Tibial nerve (tissue), 4 donors: Measurements from ENCODE around the gene DAPK1. TPM values are rescaled to one million over a fixed set of nuclear protein-coding genes. Genes with fewer than 3 reads are reported as not detected.

Experiments
- DNase-seq, 2 donors: peaks; one replicate each; pipeline ENCODE4 v3.0.0-alpha.2; 2019; ENCODE audit warnings: low spot score in 2 of 2
- H3K27ac ChIP-seq, 4 donors: fragments of 200-600 bp; sonication (generic) in 3 of 4; one replicate each; pipeline ENCODE4 v1.5.1; 2017 to 2019; ENCODE audit warnings: mild to moderate bottlenecking in 1 of 4
- H3K27me3 ChIP-seq, 2 donors: fragments of 200-600 bp; sonication (generic) in 1 of 2; one replicate each; pipeline versions ENCODE4 v1.5.1 to v1.6.0; 2017 to 2019
- H3K36me3 ChIP-seq, 3 donors: fragments of 200-600 bp; sonication (generic); one replicate each; pipeline ENCODE4 v1.5.1; 2018 to 2019
- H3K4me1 ChIP-seq, 4 donors: fragments of 200-600 bp; sonication (generic) in 3 of 4; one replicate each; pipeline ENCODE4 v1.5.1; 2017 to 2019
- H3K4me3 ChIP-seq, 4 donors: fragments of 200-600 bp; sonication (generic) in 3 of 4; one replicate each; pipeline ENCODE4 v1.5.1; 2017 to 2019; ENCODE audit warnings: mild to moderate bottlenecking in 1 of 4, moderate library complexity in 1 of 4
- H3K9me3 ChIP-seq, 4 donors: fragments of 200-600 bp; sonication (generic) in 3 of 4; one replicate each; pipeline ENCODE4 v1.5.1; 2017 to 2019
- EP300 ChIP-seq, 2 donors: sonication (generic); formaldehyde crosslinking; IDR thresholded peaks; one replicate each; pipeline ENCODE4 v1.6.1; 2017; ENCODE audit warnings: antibody characterized with exemption in 2 of 2, mild to moderate bottlenecking in 1 of 2
- POLR2A ChIP-seq, 2 donors: fragments of 450-650 bp; IDR thresholded peaks; one replicate each; pipeline ENCODE4 v1.6.1; 2017; ENCODE audit warnings: antibody characterized with exemption in 2 of 2, mild to moderate bottlenecking in 2 of 2, moderate library complexity in 2 of 2
- WGBS, 2 donors: methylation state at CpG; one replicate each; pipeline ENCODE4 v1.1.5; 2018; 5-methylcytosine and 5-hydroxymethylcytosine counted together
- total RNA-seq, 4 donors: library from RNA; depleted of rRNA; stranded (reverse); fragments of >200 nt; gene quantifications; one replicate each; pipeline ENCODE4 v1.1.0, GENCODE V29; 2016
- TF ChIP-seq, protein P1 (sequence below), 5 experiments: fragments of 200-600 bp in 3 of 5; fragments of 450-650 bp in 2 of 5; sonication (generic) in 3 of 5; IDR thresholded peaks; one replicate each; pipeline ENCODE4 v1.5.1; 2016 to 2019; ENCODE audit warnings: antibody characterized with exemption in 5 of 5, mild to moderate bottlenecking in 3 of 5, moderate library complexity in 2 of 5

DAPK1 gene
- total RNA-seq, 4 donors from 2014 or later: 58.8 to 97.3 (median 64.2) TPM

DNA sequence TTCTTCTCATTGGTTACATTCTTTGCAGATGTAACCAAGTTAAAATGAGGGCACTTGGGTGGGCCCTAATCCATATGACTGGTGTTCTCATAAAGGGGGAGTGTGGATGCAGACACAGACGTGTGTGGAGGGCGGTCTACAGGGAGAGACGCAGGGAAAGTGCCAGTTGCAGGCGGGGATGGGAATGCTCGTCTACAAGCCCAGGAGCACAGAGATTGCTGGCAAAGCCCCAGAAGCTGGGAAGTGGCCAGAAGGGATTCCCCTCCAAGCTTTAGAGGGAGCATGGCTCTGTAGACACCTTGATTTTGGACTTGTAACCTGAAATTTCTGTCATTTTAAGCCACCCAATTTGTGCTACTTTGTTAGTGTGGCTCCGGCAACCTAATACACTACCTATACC lies 131.4 kb downstream of the DAPK1 start:
- 73 to 87% methylated on average over 6 of the region's 6 CpGs for WGBS, 2 donors
- H3K27me3 ChIP-seq: no peaks in the 10 kb centered on the region
- H3K4me1 ChIP-seq: no peaks in the 10 kb centered on the region
- TF ChIP-seq EP300 (IDR thresholded peaks at IDR 0.05) (no peak), POLR2A (IDR thresholded peaks at IDR 0.05) (no peak)
- TF ChIP-seq, protein P1, sequence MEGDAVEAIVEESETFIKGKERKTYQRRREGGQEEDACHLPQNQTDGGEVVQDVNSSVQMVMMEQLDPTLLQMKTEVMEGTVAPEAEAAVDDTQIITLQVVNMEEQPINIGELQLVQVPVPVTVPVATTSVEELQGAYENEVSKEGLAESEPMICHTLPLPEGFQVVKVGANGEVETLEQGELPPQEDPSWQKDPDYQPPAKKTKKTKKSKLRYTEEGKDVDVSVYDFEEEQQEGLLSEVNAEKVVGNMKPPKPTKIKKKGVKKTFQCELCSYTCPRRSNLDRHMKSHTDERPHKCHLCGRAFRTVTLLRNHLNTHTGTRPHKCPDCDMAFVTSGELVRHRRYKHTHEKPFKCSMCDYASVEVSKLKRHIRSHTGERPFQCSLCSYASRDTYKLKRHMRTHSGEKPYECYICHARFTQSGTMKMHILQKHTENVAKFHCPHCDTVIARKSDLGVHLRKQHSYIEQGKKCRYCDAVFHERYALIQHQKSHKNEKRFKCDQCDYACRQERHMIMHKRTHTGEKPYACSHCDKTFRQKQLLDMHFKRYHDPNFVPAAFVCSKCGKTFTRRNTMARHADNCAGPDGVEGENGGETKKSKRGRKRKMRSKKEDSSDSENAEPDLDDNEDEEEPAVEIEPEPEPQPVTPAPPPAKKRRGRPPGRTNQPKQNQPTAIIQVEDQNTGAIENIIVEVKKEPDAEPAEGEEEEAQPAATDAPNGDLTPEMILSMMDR (IDR thresholded peaks at IDR 0.05): no peak
- no peak overlapping the region for H3K4me3 ChIP-seq
- H3K36me3 ChIP-seq: peaks cover 0 to 6% (median 0%) of the 10 kb centered on the region in 3 donors
- H3K27ac ChIP-seq: no peak overlapping the region
- H3K9me3 ChIP-seq: no peaks in the 10 kb centered on the region
- no peak for DNase-seq

DNA sequence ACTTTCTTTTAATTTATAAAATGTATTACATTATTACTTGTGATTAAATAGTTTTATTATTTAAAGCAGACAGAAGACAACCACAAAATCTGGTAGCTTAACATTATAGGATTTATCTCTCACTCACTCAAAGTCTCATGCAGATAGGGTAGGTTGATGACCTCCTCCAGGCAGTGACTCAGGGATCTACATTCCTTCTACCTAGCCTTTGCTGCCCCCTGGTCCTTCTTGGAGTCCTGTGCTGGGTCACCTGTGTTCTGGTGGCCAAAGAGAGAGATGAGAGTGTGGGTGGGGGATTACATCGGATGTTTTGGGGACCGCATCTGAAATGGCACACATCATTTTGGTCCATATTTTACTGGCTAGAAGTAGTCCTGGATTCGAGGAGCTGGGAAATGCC lies 132.6 kb downstream of the DAPK1 start:
- H3K36me3 ChIP-seq: no peaks in the 10 kb centered on the region
- 94 to 95% methylated on average over 3 of the region's 3 CpGs for WGBS, 2 donors

DNA sequence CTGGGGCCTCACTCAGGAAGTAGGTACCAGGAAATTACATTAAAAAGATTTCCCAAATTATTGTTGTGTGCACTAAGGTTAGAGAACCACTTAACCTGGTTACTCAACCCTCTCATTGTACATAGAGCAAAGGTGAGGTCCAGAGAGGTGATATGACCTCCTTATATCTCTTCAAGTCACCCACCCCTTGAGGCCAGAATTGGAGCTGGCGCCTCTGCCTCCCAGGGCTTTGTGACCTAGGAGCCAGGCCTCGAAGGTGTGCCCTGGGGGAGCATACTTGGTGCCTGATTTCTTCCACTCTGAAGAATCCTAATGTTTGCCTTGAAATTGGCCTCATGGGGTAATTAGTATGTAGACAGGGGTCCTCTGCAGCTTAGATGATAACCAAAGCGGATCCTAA lies 133.2 kb downstream of the DAPK1 start:
- Histone ChIP-seq H3K9me3 (no peaks in the 10 kb centered on the region), H3K27me3 (no peaks in the 10 kb centered on the region), H3K4me3 (no peak overlapping the region), H3K36me3 (no peaks in the 10 kb centered on the region), H3K4me1 (no peaks in the 10 kb centered on the region), H3K27ac (no peak overlapping the region)
- 89 to 92% methylated on average over 3 of the region's 3 CpGs for WGBS, 2 donors
- no peak for DNase-seq
- TF ChIP-seq POLR2A (IDR thresholded peaks at IDR 0.05) (no peak), EP300 (IDR thresholded peaks at IDR 0.05) (no peak)
- TF ChIP-seq, protein P1 (IDR thresholded peaks at IDR 0.05): no peak

More for the DNA sequence above, 132.6 kb downstream of the DAPK1 start:
- no peak for DNase-seq
- Histone ChIP-seq H3K4me3 (no peak overlapping the region), H3K27ac (no peak overlapping the region), H3K9me3 (no peaks in the 10 kb centered on the region), H3K27me3 (no peaks in the 10 kb centered on the region), H3K4me1 (no peaks in the 10 kb centered on the region)
- TF ChIP-seq, protein P1 (IDR thresholded peaks at IDR 0.05): no peak
- TF ChIP-seq EP300 (IDR thresholded peaks at IDR 0.05): no peak
- no peak for TF ChIP-seq POLR2A (IDR thresholded peaks at IDR 0.05)

DNA sequence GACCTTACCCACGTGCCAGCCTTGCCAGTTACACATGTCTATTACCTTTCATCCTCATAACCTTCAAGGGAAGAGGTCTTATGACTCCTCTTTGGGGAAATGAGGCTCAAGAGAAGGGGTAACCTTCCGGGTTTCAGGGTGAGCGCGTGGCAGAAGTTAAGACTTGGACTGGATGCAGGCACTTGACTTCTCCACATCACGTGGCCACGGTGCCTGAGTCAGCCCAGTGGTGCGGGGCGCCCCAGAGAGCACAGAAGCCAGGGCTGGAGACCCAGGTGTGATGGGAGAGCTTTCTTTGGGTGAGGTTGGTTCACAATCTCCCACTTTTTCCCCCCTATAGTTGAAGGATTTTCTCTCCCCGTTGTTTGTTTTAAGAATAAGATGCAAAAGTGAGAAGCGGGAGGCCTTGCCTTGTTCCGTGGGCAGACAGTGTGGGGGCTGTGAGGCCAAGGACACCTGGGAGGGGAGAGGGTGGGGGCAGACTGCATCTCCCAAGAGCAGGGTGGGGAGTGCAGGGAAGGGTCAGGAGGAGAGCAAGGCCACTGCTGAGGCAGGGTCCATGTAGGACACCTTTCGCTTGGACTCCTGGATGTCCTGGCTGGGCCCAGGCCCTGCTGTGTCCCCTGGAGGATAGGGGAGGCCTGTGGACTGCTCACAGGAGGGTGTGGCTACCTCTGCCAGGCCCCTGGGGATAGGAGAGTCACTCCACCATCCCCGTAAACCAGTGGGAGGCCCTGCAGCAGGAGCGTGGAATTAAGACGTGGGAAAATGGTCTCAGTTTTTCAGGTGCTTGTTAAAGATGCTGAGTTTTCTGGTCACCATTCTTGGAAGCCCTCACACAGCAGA lies 138.2 kb downstream of the DAPK1 start:
- no peak overlapping the region for H3K27ac ChIP-seq
- 88 to 93% methylated on average over 15 of the region's 15 CpGs for WGBS, 2 donors

DNA sequence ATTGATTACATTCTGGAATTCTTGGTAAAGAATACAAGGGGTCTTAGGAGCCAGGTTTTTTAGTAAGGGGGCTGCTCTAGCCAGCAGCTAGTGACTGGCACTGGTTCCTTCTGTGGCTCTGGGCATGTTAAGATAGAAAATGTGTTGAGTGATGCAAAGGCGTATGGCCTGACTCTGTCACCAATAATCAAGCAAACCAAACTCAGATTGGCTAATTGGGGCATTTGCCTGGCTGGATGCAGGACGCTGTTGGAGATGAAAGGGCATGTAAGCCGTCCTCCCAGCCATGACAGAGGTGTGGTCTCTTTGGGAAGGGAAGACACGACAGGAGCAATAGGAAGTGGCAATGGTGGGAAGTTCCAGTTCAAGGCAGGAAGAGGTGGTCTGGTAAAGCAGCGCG lies 140.6 kb downstream of the DAPK1 start:
- Histone ChIP-seq H3K36me3 (peaks cover 0 to 7% (median 0%) of the 10 kb centered on the region in 3 donors), H3K4me1 (peaks cover 0 to 16% (median 0%) of the 10 kb centered on the region in 4 donors), H3K27me3 (no peaks in the 10 kb centered on the region), H3K4me3 (no peak overlapping the region), H3K27ac (no peak overlapping the region), H3K9me3 (no peaks in the 10 kb centered on the region)
- TF ChIP-seq, protein P1 (IDR thresholded peaks at IDR 0.05): no peak
- TF ChIP-seq POLR2A (IDR thresholded peaks at IDR 0.05) (no peak), EP300 (IDR thresholded peaks at IDR 0.05) (no peak)
- 89 to 91% methylated on average over 6 of the region's 6 CpGs for WGBS, 2 donors
- no peak for DNase-seq

More for the DNA sequence above, 138.2 kb downstream of the DAPK1 start:
- H3K4me3 ChIP-seq: no peak overlapping the region
- no peaks in the 10 kb centered on the region for H3K27me3 ChIP-seq
- H3K9me3 ChIP-seq: no peaks in the 10 kb centered on the region
- H3K4me1 ChIP-seq: peaks cover 0 to 9% (median 0%) of the 10 kb centered on the region in 4 donors
- no peak for DNase-seq
- TF ChIP-seq, protein P1 (IDR thresholded peaks at IDR 0.05): no peak
- no peak for TF ChIP-seq EP300 (IDR thresholded peaks at IDR 0.05)
- no peak for TF ChIP-seq POLR2A (IDR thresholded peaks at IDR 0.05)
- H3K36me3 ChIP-seq: peaks cover 0 to 2% (median 0%) of the 10 kb centered on the region in 3 donors
